ENCODE data around the gene NAPSA.
"Not testable (repeated sequence)": the region's sequence is repeated elsewhere in the genome, so short reads cannot be mapped to it uniquely, and the experiment has no call there.

The NAPSA gene

DNA sequence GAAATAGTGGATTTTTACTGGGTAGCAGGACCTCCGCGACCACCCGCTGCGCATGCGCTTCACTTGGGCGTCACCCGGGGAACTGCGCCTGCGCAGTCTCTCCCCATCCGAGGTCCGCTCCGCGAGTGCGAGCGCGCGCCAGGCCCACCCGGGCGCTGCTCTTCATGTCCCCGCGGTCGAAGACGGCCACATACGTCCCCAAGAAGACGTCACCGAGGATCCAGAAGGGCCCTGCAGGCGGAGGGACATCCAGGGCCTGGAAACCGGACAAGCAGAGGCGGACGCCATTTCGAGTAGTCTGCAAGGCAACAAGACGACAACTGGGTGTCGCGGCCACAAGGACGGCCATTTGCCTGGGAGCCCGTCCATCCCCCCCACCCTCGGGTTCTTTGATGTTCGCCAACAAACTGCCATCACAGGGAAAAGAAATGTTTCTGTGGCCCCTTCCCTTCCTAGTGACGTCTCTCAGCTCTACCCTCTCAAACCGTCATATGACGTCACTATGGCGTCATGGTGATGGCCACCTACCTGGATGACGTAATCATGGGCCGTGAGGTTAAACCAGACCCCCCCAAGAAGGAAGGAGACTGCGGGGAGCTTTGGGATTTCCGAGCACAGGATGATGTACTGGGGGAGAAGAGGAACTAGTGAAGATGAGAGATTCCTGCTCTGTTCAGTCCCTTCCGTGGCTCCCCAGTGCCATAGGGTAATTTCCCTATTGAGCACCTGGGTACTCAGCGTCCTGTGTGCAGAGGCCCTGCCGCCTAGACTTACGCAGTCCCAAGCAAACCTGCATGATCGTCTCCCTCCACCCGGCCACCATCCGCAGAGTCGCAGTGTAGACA lies 6.7 kb downstream of the NAPSA start:
- Mint-ChIP-seq H3K27ac (no peak overlapping the region), H3K36me3 (ENCODE audit: low read depth) (peaks cover 9% of the 10 kb centered on the region), H3K4me1 (no peaks in the 10 kb centered on the region), H3K4me3 (no peak overlapping the region), H3K9me3 (no peaks in the 10 kb centered on the region), H3K27me3 (ENCODE audit: low read depth) (peaks cover 7% of the 10 kb centered on the region)
- TF ChIP-seq, protein P1, sequence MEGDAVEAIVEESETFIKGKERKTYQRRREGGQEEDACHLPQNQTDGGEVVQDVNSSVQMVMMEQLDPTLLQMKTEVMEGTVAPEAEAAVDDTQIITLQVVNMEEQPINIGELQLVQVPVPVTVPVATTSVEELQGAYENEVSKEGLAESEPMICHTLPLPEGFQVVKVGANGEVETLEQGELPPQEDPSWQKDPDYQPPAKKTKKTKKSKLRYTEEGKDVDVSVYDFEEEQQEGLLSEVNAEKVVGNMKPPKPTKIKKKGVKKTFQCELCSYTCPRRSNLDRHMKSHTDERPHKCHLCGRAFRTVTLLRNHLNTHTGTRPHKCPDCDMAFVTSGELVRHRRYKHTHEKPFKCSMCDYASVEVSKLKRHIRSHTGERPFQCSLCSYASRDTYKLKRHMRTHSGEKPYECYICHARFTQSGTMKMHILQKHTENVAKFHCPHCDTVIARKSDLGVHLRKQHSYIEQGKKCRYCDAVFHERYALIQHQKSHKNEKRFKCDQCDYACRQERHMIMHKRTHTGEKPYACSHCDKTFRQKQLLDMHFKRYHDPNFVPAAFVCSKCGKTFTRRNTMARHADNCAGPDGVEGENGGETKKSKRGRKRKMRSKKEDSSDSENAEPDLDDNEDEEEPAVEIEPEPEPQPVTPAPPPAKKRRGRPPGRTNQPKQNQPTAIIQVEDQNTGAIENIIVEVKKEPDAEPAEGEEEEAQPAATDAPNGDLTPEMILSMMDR (IDR thresholded peaks at IDR 0.05; ENCODE audit: unreplicated experiment in 3 of 3): no peak

GRCh38 chr19:50357178-50358100 lies 8.0 kb downstream of the NAPSA start:
- H3K4me1 Mint-ChIP-seq: no peaks in the 10 kb centered on the region

DNA sequence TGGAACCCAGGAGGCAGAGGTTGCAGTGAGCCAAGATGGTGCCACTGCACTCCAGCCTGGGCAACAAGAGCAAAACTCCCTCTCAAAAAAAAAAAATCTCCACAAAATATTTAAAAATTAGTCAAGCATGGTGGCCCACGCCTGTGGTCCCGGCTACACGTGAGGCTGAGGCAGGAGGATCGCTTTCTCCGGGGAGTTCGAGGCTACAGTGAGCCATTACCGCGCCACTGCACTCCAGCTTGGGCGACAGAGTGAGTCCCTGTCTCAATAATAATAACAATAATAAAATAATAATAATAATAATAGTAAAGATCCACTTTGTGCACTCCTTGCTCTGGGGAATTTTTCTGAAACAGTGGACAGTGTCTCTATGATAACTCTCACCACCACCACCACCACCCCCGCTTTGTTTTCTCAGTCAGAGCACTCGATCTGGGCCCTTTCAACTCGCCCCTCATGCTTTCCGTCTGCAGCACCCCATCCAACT lies 8.7 kb downstream of the NAPSA start:
- Mint-ChIP-seq H3K36me3 (ENCODE audit: low read depth) (peaks cover 9% of the 10 kb centered on the region), H3K27ac (no peak overlapping the region), H3K4me3 (no peak overlapping the region), H3K9me3 (no peaks in the 10 kb centered on the region), H3K27me3 (ENCODE audit: low read depth) (no peaks in the 10 kb centered on the region), H3K4me1 (no peaks in the 10 kb centered on the region)
- TF ChIP-seq, protein P1 (IDR thresholded peaks at IDR 0.05; ENCODE audit: unreplicated experiment in 3 of 3): no peak

More at GRCh38 chr19:50357178-50358100, 8.0 kb downstream of the NAPSA start:
- H3K4me3 Mint-ChIP-seq: no peak overlapping the region
- no peaks in the 10 kb centered on the region for H3K9me3 Mint-ChIP-seq
- no peak overlapping the region for H3K27ac Mint-ChIP-seq
- TF ChIP-seq, protein P1 (IDR thresholded peaks at IDR 0.05; ENCODE audit: unreplicated experiment in 3 of 3): peak; percentile 70 to 79 (median 74)
- peaks cover 9% of the 10 kb centered on the region for H3K36me3 Mint-ChIP-seq (ENCODE audit: low read depth)
- no peaks in the 10 kb centered on the region for H3K27me3 Mint-ChIP-seq (ENCODE audit: low read depth)

- not testable (repeated sequence) for H3K4me3 Mint-ChIP-seq; H3K9me3 Mint-ChIP-seq; H3K27ac Mint-ChIP-seq; H3K4me1 Mint-ChIP-seq; H3K27me3 Mint-ChIP-seq (ENCODE audit: low read depth); H3K36me3 Mint-ChIP-seq (ENCODE audit: low read depth)
These were observed 12.0 kb downstream of the NAPSA start for GRCh38 chr19:50353487-50353880.

DNA sequence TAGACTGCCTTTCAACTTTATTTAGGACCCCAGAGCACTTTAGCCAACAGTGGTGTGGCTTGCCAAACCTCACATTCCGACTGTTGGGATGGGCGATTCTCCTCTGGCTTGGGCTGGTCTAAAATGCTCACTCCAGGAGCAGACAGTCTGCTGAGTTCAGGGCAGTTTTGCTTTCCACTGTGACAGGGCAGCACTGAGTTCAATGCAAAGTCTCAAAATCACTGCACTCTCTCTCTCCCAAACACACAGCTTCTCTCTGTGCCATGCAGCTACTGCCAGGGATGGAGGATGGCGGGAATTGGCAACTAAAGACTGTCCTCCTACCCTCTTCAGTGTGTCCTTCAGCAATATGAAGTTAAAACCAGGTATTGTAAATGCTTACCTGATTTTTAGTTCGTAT lies 13.2 kb downstream of the NAPSA start:
- TF ChIP-seq, protein P1 (IDR thresholded peaks at IDR 0.05; ENCODE audit: unreplicated experiment in 3 of 3): no peak
- Mint-ChIP-seq H3K36me3 (ENCODE audit: low read depth) (peaks cover 3% of the 10 kb centered on the region), H3K4me3 (no peak overlapping the region), H3K27me3 (ENCODE audit: low read depth) (no peaks in the 10 kb centered on the region), H3K27ac (peak overlapping the region in 1 of 3 experiments; percentile 98), H3K4me1 (peaks cover 21% of the 10 kb centered on the region), H3K9me3 (no peaks in the 10 kb centered on the region)
